HUES64 (cell line): ENCODE data around the gene DEFB112. TPM values are rescaled to one million over a fixed set of nuclear protein-coding genes. Genes with fewer than 3 reads are reported as not detected.

ENCODE experiments used
- H3K27ac ChIP-seq: 2 replicates; pipeline ENCODE4 v1.7.0; 2013; ENCODE audit warnings: low read depth, low read length, inconsistent platforms
- H3K27me3 ChIP-seq: 2 replicates; pipeline ENCODE4 v1.6.1; 2013; ENCODE audit warnings: mild to moderate bottlenecking, low read length; ENCODE audit not compliant: insufficient read depth
- H3K36me3 ChIP-seq: 2 replicates; pipeline ENCODE4 v1.6.1; 2013; ENCODE audit warnings: mild to moderate bottlenecking, low read length; ENCODE audit not compliant: insufficient read depth
- H3K4me1 ChIP-seq: 2 replicates; pipeline ENCODE4 v1.6.1; 2013; ENCODE audit warnings: mild to moderate bottlenecking, low read length, moderate library complexity; ENCODE audit not compliant: insufficient read depth
- H3K4me3 ChIP-seq: 2 replicates; pipeline ENCODE4 v1.5.1; 2013; ENCODE audit warnings: mild to moderate bottlenecking, low read length, moderate library complexity
- H3K9ac ChIP-seq: 2 replicates; pipeline ENCODE4 v1.6.1; 2013; ENCODE audit warnings: mild to moderate bottlenecking, low read depth, low read length
- H3K9me3 ChIP-seq: 2 replicates; pipeline ENCODE4 v1.6.1; 2013; ENCODE audit warnings: low read depth, low read length; ENCODE audit not compliant: insufficient read depth
- WGBS: fragments of 150-250, 120-280 bp; methylation state at CpG from one replicate; pipeline ENCODE4 v1.1.7; 2013; ENCODE audit warnings: missing lambda C conversion rate; 5-methylcytosine and 5-hydroxymethylcytosine counted together
- polyA plus RNA-seq, 2 experiments: library from polyadenylated mRNA; stranded (reverse); fragments of 50-300 nt; gene quantifications; one replicate each; pipeline ENCODE4 v1.2.3, GENCODE V29; 2013

DEFB112 gene
- not detected for polyA plus RNA-seq (2013, experiment 1 of 2)
- polyA plus RNA-seq (2013, experiment 2 of 2) = not detected

- no peak within 1 kb of the TSS for H3K27ac ChIP-seq
- H3K9me3 ChIP-seq = no peaks in the 10 kb centered on the region
- 100% methylated on average over 1 of the region's 1 CpG for WGBS
- H3K27me3 ChIP-seq = no peaks in the 10 kb centered on the region
- no peak within 1 kb of the TSS for H3K4me3 ChIP-seq
- H3K9ac ChIP-seq = no peak within 1 kb of the TSS
- H3K4me1 ChIP-seq = no peaks in the 10 kb centered on the region
- H3K36me3 ChIP-seq = no peaks in the 10 kb centered on the region
Measured at GRCh38 chr6:50049829-50050228, at the start of gene DEFB112. TSS of gene DEFB112 (minus strand) at chr6:50049929. CDS start at chr6:50049869, 60 bp downstream.

- Histone ChIP-seq H3K4me3 (no peak overlapping the region), H3K36me3 (no peaks in the 10 kb centered on the region), H3K27me3 (no peaks in the 10 kb centered on the region), H3K9ac (no peak overlapping the region), H3K9me3 (no peaks in the 10 kb centered on the region), H3K4me1 (no peaks in the 10 kb centered on the region), H3K27ac (no peak overlapping the region)
- 83% methylated on average over 2 of the region's 2 CpGs for WGBS
Measured at GRCh38 chr6:50098641-50098993, 48.9 kb upstream of the DEFB112 start.

- H3K9me3 ChIP-seq = no peaks in the 10 kb centered on the region
- WGBS = 93% methylated on average over 7 of the region's 7 CpGs
- no peaks in the 10 kb centered on the region for H3K27me3 ChIP-seq
- H3K36me3 ChIP-seq = no peaks in the 10 kb centered on the region
- H3K9ac ChIP-seq = no peak overlapping the region
- no peak overlapping the region for H3K4me3 ChIP-seq
- no peak overlapping the region for H3K27ac ChIP-seq
- no peaks in the 10 kb centered on the region for H3K4me1 ChIP-seq
Measured at GRCh38 chr6:50097966-50098640, 48.4 kb upstream of the DEFB112 start.

GRCh38 chr6:50096296-50096695 lies 46.6 kb upstream of the DEFB112 start:
- no peak overlapping the region for H3K27ac ChIP-seq
- no peaks in the 10 kb centered on the region for H3K36me3 ChIP-seq
- no peaks in the 10 kb centered on the region for H3K27me3 ChIP-seq
- no peak overlapping the region for H3K4me3 ChIP-seq
- no peak overlapping the region for H3K9ac ChIP-seq
- no peaks in the 10 kb centered on the region for H3K9me3 ChIP-seq
- H3K4me1 ChIP-seq = no peaks in the 10 kb centered on the region

GRCh38 chr6:50093938-50094272 lies 44.2 kb upstream of the DEFB112 start:
- no CpG with 5 or more reads among the region's 1 CpG for WGBS
- Histone ChIP-seq H3K9ac (no peak overlapping the region), H3K4me1 (no peaks in the 10 kb centered on the region), H3K36me3 (no peaks in the 10 kb centered on the region), H3K27ac (no peak overlapping the region), H3K9me3 (no peaks in the 10 kb centered on the region), H3K27me3 (no peaks in the 10 kb centered on the region), H3K4me3 (no peak overlapping the region)

GRCh38 chr6:50093116-50093937 lies 43.6 kb upstream of the DEFB112 start:
- H3K4me3 ChIP-seq = no peak overlapping the region
- 94% methylated on average over 7 of the region's 7 CpGs for WGBS
- no peaks in the 10 kb centered on the region for H3K4me1 ChIP-seq
- no peaks in the 10 kb centered on the region for H3K9me3 ChIP-seq
- no peaks in the 10 kb centered on the region for H3K27me3 ChIP-seq
- H3K9ac ChIP-seq = no peak overlapping the region
- H3K36me3 ChIP-seq = no peaks in the 10 kb centered on the region
- H3K27ac ChIP-seq = no peak overlapping the region

- no peak overlapping the region for H3K27ac ChIP-seq
- no peaks in the 10 kb centered on the region for H3K4me1 ChIP-seq
- WGBS = no CpG with 5 or more reads among the region's 1 CpG
- H3K9me3 ChIP-seq = no peaks in the 10 kb centered on the region
- no peaks in the 10 kb centered on the region for H3K36me3 ChIP-seq
- no peak overlapping the region for H3K9ac ChIP-seq
- no peak overlapping the region for H3K4me3 ChIP-seq
- H3K27me3 ChIP-seq = no peaks in the 10 kb centered on the region
Measured at GRCh38 chr6:50091641-50092040, 41.9 kb upstream of the DEFB112 start.

- H3K27ac ChIP-seq = no peak overlapping the region
- no peak overlapping the region for H3K9ac ChIP-seq
- H3K4me3 ChIP-seq = no peak overlapping the region
- H3K9me3 ChIP-seq = no peaks in the 10 kb centered on the region
- no peaks in the 10 kb centered on the region for H3K4me1 ChIP-seq
- no peaks in the 10 kb centered on the region for H3K27me3 ChIP-seq
- no peaks in the 10 kb centered on the region for H3K36me3 ChIP-seq
- WGBS = 88% methylated on average over 1 of the region's 2 CpGs
Measured at GRCh38 chr6:50089911-50090310, 40.2 kb upstream of the DEFB112 start.

GRCh38 chr6:50087231-50087954 lies 37.7 kb upstream of the DEFB112 start:
- Histone ChIP-seq H3K36me3 (no peaks in the 10 kb centered on the region), H3K27me3 (no peaks in the 10 kb centered on the region), H3K4me3 (no peak overlapping the region), H3K27ac (no peak overlapping the region), H3K9me3 (no peaks in the 10 kb centered on the region), H3K9ac (no peak overlapping the region), H3K4me1 (no peaks in the 10 kb centered on the region)
- 0% methylated on average over 1 of the region's 2 CpGs for WGBS

GRCh38 chr6:50077385-50077784 lies 27.7 kb upstream of the DEFB112 start:
- Histone ChIP-seq H3K4me1 (no peaks in the 10 kb centered on the region), H3K9ac (no peak overlapping the region), H3K9me3 (no peaks in the 10 kb centered on the region), H3K4me3 (no peak overlapping the region), H3K36me3 (no peaks in the 10 kb centered on the region), H3K27me3 (no peaks in the 10 kb centered on the region), H3K27ac (no peak overlapping the region)
- WGBS = 0% methylated on average over 1 of the region's 1 CpG

- Histone ChIP-seq H3K9ac (no peak overlapping the region), H3K27ac (no peak overlapping the region), H3K36me3 (no peaks in the 10 kb centered on the region), H3K4me1 (no peaks in the 10 kb centered on the region), H3K27me3 (no peaks in the 10 kb centered on the region), H3K9me3 (no peaks in the 10 kb centered on the region), H3K4me3 (no peak overlapping the region)
- WGBS = 90% methylated on average over 4 of the region's 4 CpGs
Measured at GRCh38 chr6:50076431-50076830, 26.7 kb upstream of the DEFB112 start.
